HepG2 (cell line): ENCODE results near the gene MAP3K3. TPM values are rescaled to one million over a fixed set of nuclear protein-coding genes. Genes with fewer than 3 reads are reported as not detected.

Experiments
- ARNTL ChIP-seq: sonication (generic); formaldehyde crosslinking; IDR thresholded peaks from 2 replicates; pipeline ENCODE4 v1.4.0; 2020; ENCODE audit warnings: mild to moderate bottlenecking, missing genetic modification reagents
- ATF1 ChIP-seq: IDR thresholded peaks from 2 replicates; pipeline ENCODE4 v1.6.1; 2016; ENCODE audit warnings: mild to moderate bottlenecking, control low read depth
- ATRX ChIP-seq: sonication (generic); formaldehyde crosslinking; IDR thresholded peaks from 2 replicates; pipeline ENCODE4 v1.4.0; 2020; ENCODE audit warnings: missing genetic modification reagents, borderline replicate concordance
- GRHL1 ChIP-seq: sonication (generic); formaldehyde crosslinking; conservative IDR thresholded peaks from 2 replicates; pipeline ENCODE4 v1.8.0; 2022; ENCODE audit warnings: missing genetic modification reagents
- HMGXB4 ChIP-seq, 2 experiments: sonication (generic) in 1 of 2; formaldehyde crosslinking in 1 of 2; IDR thresholded peaks; 2 replicates each; pipeline versions ENCODE4 v1.4.0 to v1.6.1; 2018 to 2020; ENCODE audit warnings: missing genetic modification reagents in 2 of 2, borderline replicate concordance in 1 of 2, low read depth in 1 of 2, mild to moderate bottlenecking in 1 of 2, missing biosample characterization in 1 of 2
- NKX3-1 ChIP-seq: sonication (generic); formaldehyde crosslinking; IDR thresholded peaks from 2 replicates; pipeline ENCODE4 v1.5.0; 2020; ENCODE audit warnings: missing genetic modification reagents
- SKI ChIP-seq: fragments of 450-650 bp; IDR thresholded peaks from one replicate; pipeline ENCODE4 v1.6.1; 2018; ENCODE audit warnings: mild to moderate bottlenecking; ENCODE audit not compliant: partially characterized antibody
- SRSF4 ChIP-seq: fragments of 200-400 bp; formaldehyde crosslinking; IDR thresholded peaks from one replicate; pipeline ENCODE4 v1.6.1; 2018; ENCODE audit warnings: mild to moderate bottlenecking, low read depth, low read length, moderate library complexity; ENCODE audit not compliant: poor library complexity, severe bottlenecking
- ZBED4 ChIP-seq: sonication (generic); formaldehyde crosslinking; IDR thresholded peaks from 2 replicates; pipeline ENCODE4 v1.4.0; 2020; ENCODE audit warnings: missing genetic modification reagents, borderline replicate concordance
- ZBTB42 ChIP-seq: sonication (generic); formaldehyde crosslinking; IDR thresholded peaks from 2 replicates; pipeline ENCODE4 v1.5.0; 2020; ENCODE audit warnings: mild to moderate bottlenecking, missing genetic modification reagents
- ZNF251 ChIP-seq: sonication (generic); formaldehyde crosslinking; IDR thresholded peaks from 2 replicates; pipeline ENCODE4 v1.9.0; 2021; ENCODE audit warnings: mild to moderate bottlenecking, missing genetic modification reagents
- ZNF282 ChIP-seq: fragments of 450-650 bp; IDR thresholded peaks from 2 replicates; pipeline ENCODE4 v1.6.1; 2018; ENCODE audit not compliant: partially characterized antibody
- ZNF605 ChIP-seq: sonication (generic); formaldehyde crosslinking; IDR thresholded peaks from 2 replicates; pipeline ENCODE4 v1.8.0; 2022; ENCODE audit warnings: mild to moderate bottlenecking, missing genetic modification reagents
- ZNF615 ChIP-seq: sonication (generic); formaldehyde crosslinking; IDR thresholded peaks from 2 replicates; pipeline ENCODE4 v1.5.0; 2020; ENCODE audit warnings: mild to moderate bottlenecking, missing genetic modification reagents, borderline replicate concordance
- ZSCAN21 ChIP-seq: sonication (generic); formaldehyde crosslinking; IDR thresholded peaks from 2 replicates; pipeline ENCODE4 v1.8.0; 2022; ENCODE audit warnings: mild to moderate bottlenecking, missing genetic modification reagents, moderate library complexity, borderline replicate concordance
- ZSCAN5A ChIP-seq: sonication (generic); formaldehyde crosslinking; IDR thresholded peaks from 2 replicates; pipeline ENCODE4 v1.8.0; 2022; ENCODE audit warnings: mild to moderate bottlenecking, missing genetic modification reagents, borderline replicate concordance
- polyA plus RNA-seq, 8 experiments: library from polyadenylated mRNA; depleted of rRNA in 3 of 8; stranded (reverse) in 7 of 8; unstranded in 1 of 8; fragments of >200 nt; fragmentation: Illumina TruSeq in 4 of 8; extraction: Trizol in 4 of 8; gene quantifications; 2 replicates each; pipeline versions ENCODE4 v1.2.1 to v1.2.3, GENCODE V29; 2011 to 2016; ENCODE audit warnings: low read depth in 4 of 8, missing spikeins in 1 of 8, mixed read lengths in 1 of 8; ENCODE audit not compliant: insufficient read depth in 1 of 8
- total RNA-seq, 5 experiments: library from RNA; depleted of rRNA; stranded (reverse); fragments of >200 nt; fragmentation: Illumina TruSeq; extraction: Trizol; gene quantifications; 2 replicates each; pipeline ENCODE4 v1.2.3, GENCODE V29; 2016; ENCODE audit warnings: low read depth in 1 of 5

MAP3K3 gene
- total and polyA plus RNA-seq, 2 of the 13 experiments (the other 11 are each of a cell fraction or from before 2014, with no cell fraction given) = 17.7 to 21.8 TPM

GRCh38 chr17:63578027-63578768, 44.0 kb upstream of the MAP3K3 start (continued):
- TF ChIP-seq ATF1 (0 out of 2 replicates have a peak, but pooled peaks have one; percentile 57), ZNF282 (no peak), SRSF4 (no peak), ZNF251 (CRISPR knock-in tag) (no peak), ZNF615 (CRISPR knock-in tag) (no peak), ZBED4 (CRISPR knock-in tag) (no peak), ARNTL (CRISPR knock-in tag) (peak; percentile 95), ZSCAN5A (no peak; the same call in 1 of the 2 replicates), NKX3-1 (CRISPR knock-in tag) (no peak), GRHL1 (CRISPR knock-in tag) (no peak), ATRX (CRISPR knock-in tag) (no peak), SKI (peak; percentile 76), ZNF605 (CRISPR knock-in tag) (peak; percentile 93), HMGXB4 (CRISPR knock-in tag; IDR thresholded peaks at IDR 0.05; ENCODE audit: borderline replicate concordance in 1 of 2, low read depth in 1 of 2) (peak; percentile 65 to 81; a peak in 3 of 4 replicates), ZBTB42 (CRISPR knock-in tag) (peak; percentile 58; the same call in 1 of the 2 replicates), ZSCAN21 (no peak; the same call in 1 of the 2 replicates)
